SU-DHL-6 (cell line): ENCODE measurements around the gene SCFD2.

Experiments
- H2AFZ ChIP-seq: fragments of 200-600 bp; sonication (generic); 2 replicates; pipeline ENCODE4 v1.6.1; 2014; ENCODE audit warnings: low read depth, mild to moderate bottlenecking, moderate library complexity, mixed read lengths, antibody characterized with exemption, low read length; ENCODE audit not compliant: severe bottlenecking
- H3F3A ChIP-seq: fragments of 200-600 bp; shearing (Covaris generic); 2 replicates; pipeline ENCODE4 v1.6.0; 2016; ENCODE audit warnings: antibody characterized with exemption, mild to moderate bottlenecking; ENCODE audit not compliant: insufficient read depth
- H3K27ac ChIP-seq: fragments of 200-600 bp; sonication (generic); 2 replicates; pipeline ENCODE4 v1.5.1; 2016; ENCODE audit warnings: low read depth, mild to moderate bottlenecking, low read length, moderate library complexity, mixed read lengths
- H3K27me3 ChIP-seq: fragments of 200-600 bp; sonication (generic), shearing (Covaris generic); 2 replicates; pipeline ENCODE4 v1.6.0; 2014; ENCODE audit warnings: mild to moderate bottlenecking, low read length
- H3K36me3 ChIP-seq: fragments of 200-600 bp; sonication (generic); 2 replicates; pipeline ENCODE4 v1.6.1; 2014; ENCODE audit warnings: mild to moderate bottlenecking, low read length, mixed read lengths
- H3K4me2 ChIP-seq: fragments of 300-600, 200-600 bp; shearing (Covaris generic), sonication (generic); 2 replicates; pipeline ENCODE4 v1.6.0; 2014; ENCODE audit warnings: low read length, low read depth, mild to moderate bottlenecking; ENCODE audit not compliant: poor library complexity, severe bottlenecking
- H3K4me3 ChIP-seq: fragments of 200-600 bp; sonication (generic); 2 replicates; pipeline ENCODE4 v1.5.1; 2014; ENCODE audit warnings: antibody characterized with exemption, low read length, mild to moderate bottlenecking, mixed read lengths; ENCODE audit not compliant: insufficient read depth, poor library complexity, severe bottlenecking
- H3K79me2 ChIP-seq: fragments of 200-600 bp; sonication (generic); 2 replicates; pipeline ENCODE4 v1.6.1; 2014; ENCODE audit warnings: mild to moderate bottlenecking, low read length, moderate library complexity; ENCODE audit not compliant: insufficient read depth
- H3K9ac ChIP-seq: fragments of 200-600 bp; sonication (generic); 2 replicates; pipeline ENCODE4 v1.7.0; 2014; ENCODE audit warnings: mild to moderate bottlenecking, low read length
- H3K9me2 ChIP-seq: fragments of 200-600 bp; sonication (generic); replicated peaks from 2 replicates; pipeline ENCODE4 v1.6.1; 2014; ENCODE audit warnings: low read length; ENCODE audit not compliant: insufficient read depth
- H3K9me3 ChIP-seq: fragments of 200-600 bp; sonication (generic); 2 replicates; pipeline ENCODE4 v1.6.1; 2014; ENCODE audit warnings: low read length, mixed read lengths; ENCODE audit not compliant: insufficient read depth
- H4K20me1 ChIP-seq: fragments of 200-600 bp; sonication (generic); 2 replicates; pipeline ENCODE4 v1.6.1; 2014; ENCODE audit warnings: low read depth, mild to moderate bottlenecking, antibody characterized with exemption, low read length, moderate library complexity, mixed read lengths
- EZH2phosphoT487 ChIP-seq: fragments of 200-600 bp; sonication (generic), shearing (Covaris generic); conservative IDR thresholded peaks from 2 replicates; pipeline ENCODE4 v1.6.1; 2018; ENCODE audit warnings: mild to moderate bottlenecking, antibody characterized with exemption, low read length, moderate library complexity, mixed read lengths
- TF ChIP-seq, protein P1 (sequence below): fragments of 200-600 bp; sonication (generic); IDR thresholded peaks from one replicate; pipeline ENCODE4 v1.5.1; 2017; ENCODE audit warnings: antibody characterized with exemption, mild to moderate bottlenecking, low read length, moderate library complexity; ENCODE audit not compliant: insufficient read depth, poor library complexity, severe bottlenecking

The SCFD2 gene

DNA sequence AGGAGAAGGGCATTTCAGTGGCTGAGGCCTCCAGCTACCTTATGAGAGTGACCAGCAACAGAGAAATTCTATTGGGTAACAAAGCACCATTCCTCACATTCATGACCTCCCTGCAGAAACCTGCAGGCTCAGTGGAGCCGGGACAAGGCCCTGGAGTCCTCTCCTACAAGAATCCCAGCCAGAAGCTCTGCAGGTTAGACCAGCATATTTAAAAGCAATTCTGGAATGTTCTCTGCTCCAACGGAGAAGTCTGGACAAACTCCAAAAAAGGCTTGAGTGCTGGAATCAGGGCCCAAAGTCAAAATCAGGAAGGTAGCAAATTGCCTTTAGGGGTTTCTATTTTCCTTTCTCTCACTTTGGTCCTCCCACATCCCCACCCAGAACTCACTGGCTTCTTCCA lies 202.9 kb downstream of the SCFD2 start:
- no peaks in the 10 kb centered on the region for H3K27me3 ChIP-seq
- H3K9me3 ChIP-seq: no peaks in the 10 kb centered on the region
- no peak overlapping the region for H3K27ac ChIP-seq
- H4K20me1 ChIP-seq: no peaks in the 10 kb centered on the region
- TF ChIP-seq EZH2phosphoT487: no peak
- TF ChIP-seq, protein P1, sequence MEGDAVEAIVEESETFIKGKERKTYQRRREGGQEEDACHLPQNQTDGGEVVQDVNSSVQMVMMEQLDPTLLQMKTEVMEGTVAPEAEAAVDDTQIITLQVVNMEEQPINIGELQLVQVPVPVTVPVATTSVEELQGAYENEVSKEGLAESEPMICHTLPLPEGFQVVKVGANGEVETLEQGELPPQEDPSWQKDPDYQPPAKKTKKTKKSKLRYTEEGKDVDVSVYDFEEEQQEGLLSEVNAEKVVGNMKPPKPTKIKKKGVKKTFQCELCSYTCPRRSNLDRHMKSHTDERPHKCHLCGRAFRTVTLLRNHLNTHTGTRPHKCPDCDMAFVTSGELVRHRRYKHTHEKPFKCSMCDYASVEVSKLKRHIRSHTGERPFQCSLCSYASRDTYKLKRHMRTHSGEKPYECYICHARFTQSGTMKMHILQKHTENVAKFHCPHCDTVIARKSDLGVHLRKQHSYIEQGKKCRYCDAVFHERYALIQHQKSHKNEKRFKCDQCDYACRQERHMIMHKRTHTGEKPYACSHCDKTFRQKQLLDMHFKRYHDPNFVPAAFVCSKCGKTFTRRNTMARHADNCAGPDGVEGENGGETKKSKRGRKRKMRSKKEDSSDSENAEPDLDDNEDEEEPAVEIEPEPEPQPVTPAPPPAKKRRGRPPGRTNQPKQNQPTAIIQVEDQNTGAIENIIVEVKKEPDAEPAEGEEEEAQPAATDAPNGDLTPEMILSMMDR: no peak
- no peak overlapping the region for H3K9ac ChIP-seq
- no peak overlapping the region for H3K4me3 ChIP-seq
- H3K79me2 ChIP-seq: no peaks in the 10 kb centered on the region
- no peak overlapping the region for H2AFZ ChIP-seq
- no peaks in the 10 kb centered on the region for H3K9me2 ChIP-seq
- no peaks in the 10 kb centered on the region for H3F3A ChIP-seq
- H3K36me3 ChIP-seq: no peaks in the 10 kb centered on the region
- no peak overlapping the region for H3K4me2 ChIP-seq

DNA sequence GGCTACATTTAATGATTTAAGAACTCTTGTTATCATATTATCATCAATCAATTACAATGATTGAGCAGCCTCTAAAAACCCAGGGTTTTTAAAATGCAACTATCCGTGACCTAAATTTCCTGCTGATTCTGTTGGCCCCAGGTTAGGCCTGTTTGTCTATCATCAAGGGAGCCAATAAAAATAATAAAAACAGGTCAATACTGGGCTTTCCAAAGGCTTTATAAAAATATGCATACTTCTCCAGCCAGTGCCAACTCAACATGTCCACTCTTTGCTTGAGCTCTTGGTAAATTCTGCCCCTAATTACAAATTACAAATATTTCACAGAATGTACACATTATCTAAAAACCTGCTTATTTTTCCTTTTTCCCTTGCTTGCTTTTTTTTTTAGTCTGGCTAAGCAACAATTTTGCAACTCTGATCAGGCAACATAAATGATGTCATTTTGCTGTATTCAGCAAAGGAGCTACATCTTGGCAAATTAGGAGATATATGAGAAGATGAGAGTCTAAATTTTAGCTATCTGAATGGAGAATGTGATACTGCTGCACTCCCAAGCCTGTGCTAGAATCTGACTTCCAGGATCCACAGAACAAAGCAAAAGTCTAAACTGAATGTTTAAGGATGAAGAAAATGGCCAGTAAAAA lies 204.0 kb downstream of the SCFD2 start:
- Histone ChIP-seq H3K4me2 (no peak overlapping the region), H3K27me3 (no peaks in the 10 kb centered on the region), H3K9ac (no peak overlapping the region), H3K9me2 (no peaks in the 10 kb centered on the region), H3K4me3 (no peak overlapping the region), H3K79me2 (no peaks in the 10 kb centered on the region), H2AFZ (no peak overlapping the region), H3F3A (no peaks in the 10 kb centered on the region), H4K20me1 (no peaks in the 10 kb centered on the region), H3K9me3 (no peaks in the 10 kb centered on the region), H3K36me3 (no peaks in the 10 kb centered on the region), H3K27ac (no peak overlapping the region)
- TF ChIP-seq, protein P1: no peak
- TF ChIP-seq EZH2phosphoT487: no peak

DNA sequence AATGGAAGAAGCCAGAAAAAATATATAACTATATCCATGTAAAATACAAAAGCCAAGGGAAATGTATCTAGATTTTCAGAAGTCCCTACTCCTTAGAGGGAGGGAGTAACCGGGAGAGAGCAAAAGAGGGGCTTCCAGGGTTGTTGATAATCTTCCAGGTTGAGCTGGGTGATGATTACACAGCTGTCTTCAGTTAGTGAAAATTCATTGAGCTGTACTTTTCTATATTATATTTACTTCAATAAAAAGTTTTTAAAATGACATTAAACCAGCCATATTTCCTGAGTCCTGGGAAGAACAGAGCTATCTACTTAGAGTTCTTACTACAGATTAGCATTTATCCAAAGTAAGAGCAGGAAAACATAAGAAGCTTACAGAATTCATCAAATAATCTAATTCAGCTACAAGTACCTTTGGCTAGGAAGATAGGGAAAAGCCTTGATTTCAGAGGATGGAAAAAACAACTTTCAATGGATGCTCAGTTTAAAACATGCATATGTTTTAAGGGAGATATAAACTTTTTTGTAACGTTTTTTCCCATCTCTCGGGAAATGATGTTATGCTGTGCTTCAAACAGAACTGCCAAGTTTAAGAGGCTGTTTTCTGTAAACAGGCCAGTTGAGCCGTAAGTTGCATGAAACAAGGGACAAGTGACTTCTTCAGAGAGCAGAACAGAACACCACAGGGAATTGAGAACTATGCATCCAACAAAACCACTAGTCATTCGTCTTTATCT lies 204.6 kb downstream of the SCFD2 start:
- H3K9ac ChIP-seq: no peak overlapping the region
- H3K36me3 ChIP-seq: no peaks in the 10 kb centered on the region
- no peaks in the 10 kb centered on the region for H3K27me3 ChIP-seq
- TF ChIP-seq EZH2phosphoT487: no peak
- TF ChIP-seq, protein P1: no peak
- H3K27ac ChIP-seq: no peak overlapping the region
- no peaks in the 10 kb centered on the region for H3F3A ChIP-seq
- no peaks in the 10 kb centered on the region for H3K9me3 ChIP-seq
- H2AFZ ChIP-seq: no peak overlapping the region
- no peak overlapping the region for H3K4me3 ChIP-seq
- H4K20me1 ChIP-seq: no peaks in the 10 kb centered on the region
- no peaks in the 10 kb centered on the region for H3K79me2 ChIP-seq
- H3K9me2 ChIP-seq: no peaks in the 10 kb centered on the region
- no peak overlapping the region for H3K4me2 ChIP-seq
